Hypothalamus (tissue), 51 donors: ENCODE results near the gene KLK6.

ENCODE experiments used
- DNase-seq, 51 donors: peaks; one replicate each; lab custom pipeline; 2025; lab: John Stamatoyannopoulos, UW

Gene KLK6

GRCh38 chr19:50912727-50913716 is 56.4 kb downstream of the KLK6 start:
- no peak for DNase-seq

- no peak for DNase-seq
These were observed 57.2 kb downstream of the KLK6 start for GRCh38 chr19:50912102-50912599.

- no peak for DNase-seq
These were observed 57.9 kb downstream of the KLK6 start, which contains the start of gene KLK4 for GRCh38 chr19:50911206-50912101. KLK4 (minus strand) TSS chr19:50911395; CDS start chr19:50910738, 657 bp downstream.

- no peak for DNase-seq
These were observed 58.7 kb downstream of the KLK6 start for GRCh38 chr19:50910722-50911121.

- peak in 9 of 51 donors; percentile 3 to 31 (median 7) for DNase-seq
These were observed 59.9 kb downstream of the KLK6 start for GRCh38 chr19:50909240-50910070.
